ENCODE data around the gene TOLLIP. TPM values are rescaled to one million over a fixed set of nuclear protein-coding genes. Genes with fewer than 3 reads are reported as not detected.

The TOLLIP gene
- total and polyA plus RNA-seq, 2 of the 4 experiments (the other 2 are of a cell fraction) = 19.7 to 42.9 TPM

- Histone ChIP-seq H3K27me3 (ENCODE audit: control insufficient read depth, insufficient read depth, low read length) (peaks cover 40% of the 10 kb centered on the region), H3K36me3 (ENCODE audit: control insufficient read depth, insufficient read depth, low read length) (no peaks in the 10 kb centered on the region), H4K5ac (ENCODE audit: low read depth, low read length) (no peak overlapping the region), H3K9me3 (ENCODE audit: control insufficient read depth, insufficient read depth, low read length) (no peaks in the 10 kb centered on the region), H4K8ac (ENCODE audit: low read depth in 2 of 2, low read length in 2 of 2) (no peak overlapping the region), H3K9me1 (ENCODE audit: insufficient read depth, low read length) (no peaks in the 10 kb centered on the region), H3K79me1 (ENCODE audit: low read depth in 1 of 2, low read length in 2 of 2) (no peaks in the 10 kb centered on the region), H3K4me2 (ENCODE audit: low read depth, low read length) (no peak overlapping the region), H4K91ac (ENCODE audit: insufficient read depth, low read depth, low read length) (no peak overlapping the region), H3K14ac (replicated peaks; ENCODE audit: low read depth, low read length) (no peak overlapping the region), H3K23ac (ENCODE audit: low read depth, low read length) (no peak overlapping the region), H2AFZ (replicated peaks; ENCODE audit: low read length, poor library complexity) (no peak overlapping the region), H3K18ac (ENCODE audit: low read depth, low read length) (no peak overlapping the region), H3K4ac (ENCODE audit: low read depth, low read length) (no peak overlapping the region), H4K20me1 (ENCODE audit: insufficient read depth, low read length) (no peaks in the 10 kb centered on the region), H2AK5ac (ENCODE audit: low read depth, low read length) (no peak overlapping the region), H3K4me1 (ENCODE audit: control insufficient read depth, insufficient read depth, low read length) (no peaks in the 10 kb centered on the region), H2BK15ac (ENCODE audit: low read depth, low read length) (no peak overlapping the region), H2BK20ac (ENCODE audit: low read depth, low read length) (no peak overlapping the region), H3K27ac (ENCODE audit: insufficient read depth, low read length) (no peak overlapping the region), H2BK120ac (ENCODE audit: low read depth, low read length) (no peak overlapping the region), H2BK5ac (ENCODE audit: low read depth, low read length, poor library complexity, severe bottlenecking) (no peak overlapping the region), H3K9ac (ENCODE audit: low read depth, low read length) (no peak overlapping the region), H3K56ac (ENCODE audit: extremely low read depth, insufficient read depth, low read length) (no peak overlapping the region), H2AK9ac (replicated peaks; ENCODE audit: low read depth, low read length, poor library complexity) (no peak overlapping the region), H3K4me3 (ENCODE audit: insufficient read depth, low read depth, low read length) (no peak overlapping the region)
- in situ Hi-C loops (cut with MboI; ENCODE audit: low sequenced_read_pairs) = no loop called here
- ChIA-PET CTCF (no interaction called here), POLR2A (ENCODE audit: unreplicated experiment) (interaction anchor here (0.6 kb wide), 1 partner anchor 13 kb away, joined by 4 read pairs; no protein-coding TSS in a partner anchor)
- intact Hi-C loops (cut with micrococcal nuclease) = no loop called here
- dilution Hi-C loops (cut with HindIII; ENCODE audit: low sequenced_read_pairs, unreplicated experiment) = no loop called here
- 72% methylated on average over 11 of the region's 29 CpGs; no CpG with 5 or more reads in 1 of the 2 experiments for WGBS, 2 experiments (ENCODE audit: extremely low coverage in 2 of 2, insufficient read length in 1 of 2)
- TF ChIP-seq MAFK (IDR thresholded peaks at IDR 0.05; ENCODE audit: low read depth, low read length) (no peak), SMC3 (IDR thresholded peaks at IDR 0.05; ENCODE audit: low read depth, low read length) (no peak), BHLHE40 (IDR thresholded peaks at IDR 0.05; ENCODE audit: low read depth, low read length) (no peak), FOS (IDR thresholded peaks at IDR 0.05; ENCODE audit: low read depth, low read length) (no peak), CHD1 (IDR thresholded peaks at IDR 0.05; ENCODE audit: low read depth, low read length) (no peak), RAD21 (IDR thresholded peaks at IDR 0.05; ENCODE audit: low read length) (no peak), MAZ (IDR thresholded peaks at IDR 0.05; ENCODE audit: borderline replicate concordance, low read depth, low read length) (no peak), RFX5 (IDR thresholded peaks at IDR 0.05; ENCODE audit: low read depth, low read length) (no peak), NFE2L2 (IDR thresholded peaks at IDR 0.05; ENCODE audit: low read depth, low read length) (no peak), USF2 (IDR thresholded peaks at IDR 0.05; ENCODE audit: low read depth, low read length) (no peak), RCOR1 (IDR thresholded peaks at IDR 0.05; ENCODE audit: insufficient replicate concordance, low read length) (no peak), CEBPB (IDR thresholded peaks at IDR 0.05; ENCODE audit: low read depth, low read length) (no peak), ELK1 (IDR thresholded peaks at IDR 0.05; ENCODE audit: borderline replicate concordance, low read depth, low read length) (no peak)
- DNase-seq = no peak
- BruUV-seq (replicated peaks) = no TSS peak
- ATAC-seq (ENCODE audit: low read depth) = no peak
These were observed 40.1 kb upstream of the TOLLIP start for GRCh38 chr11:1349327-1350041.

Data from IMR-90 (cell line).